HEK293T (cell line): ENCODE results near the gene ARMCX5.

Source experiments
- CTCF ChIA-PET: fragments of 350-600 bp; formaldehyde crosslinking; extraction: SDS; loops from one replicate; lab custom pipeline; 2021; ENCODE audit warnings: antibody characterized with exemption, inconsistent platforms; lab: Yijun Ruan, JAX
- POLR2A ChIA-PET: fragments of 350-600 bp; formaldehyde crosslinking; extraction: SDS; loops from one replicate; lab custom pipeline; 2020; ENCODE audit warnings: antibody characterized with exemption, inconsistent platforms; lab: Yijun Ruan, JAX
- DNase-seq: peaks from one replicate; pipeline ENCODE4 v3.0.0; 2012; ENCODE audit warnings: mixed read lengths; ENCODE audit errors: extremely low spot score
- ARNT ChIP-seq: fragments of 450-650 bp; IDR thresholded peaks from 2 replicates; pipeline ENCODE4 v1.6.1; 2017; ENCODE audit warnings: mild to moderate bottlenecking
- BHLHE40 ChIP-seq: fragments of 450-650 bp; IDR thresholded peaks from 2 replicates; pipeline ENCODE4 v1.6.1; 2016; ENCODE audit warnings: mild to moderate bottlenecking, moderate library complexity, borderline replicate concordance
- CTBP1 ChIP-seq: fragments of 450-650 bp; IDR thresholded peaks from 2 replicates; pipeline ENCODE4 v1.6.1; 2016; ENCODE audit warnings: borderline replicate concordance
- ELF4 ChIP-seq: fragments of 450-650 bp; IDR thresholded peaks from 2 replicates; pipeline ENCODE4 v1.6.1; 2017; ENCODE audit warnings: antibody characterized with exemption
- FOXA1 ChIP-seq: fragments of 450-650 bp; IDR thresholded peaks from 2 replicates; pipeline ENCODE4 v1.6.1; 2016; ENCODE audit warnings: mild to moderate bottlenecking
- FOXK2 ChIP-seq: fragments of 450-650 bp; IDR thresholded peaks from 2 replicates; pipeline ENCODE4 v1.6.1; 2016; ENCODE audit warnings: mild to moderate bottlenecking
- FOXM1 ChIP-seq: fragments of 450-650 bp; IDR thresholded peaks from 2 replicates; pipeline ENCODE4 v1.6.1; 2017; ENCODE audit warnings: mild to moderate bottlenecking, borderline replicate concordance
- HDGF ChIP-seq: fragments of 450-650 bp; IDR thresholded peaks from 2 replicates; pipeline ENCODE4 v1.6.1; 2017; ENCODE audit warnings: antibody characterized with exemption, borderline replicate concordance
- L3MBTL2 ChIP-seq: fragments of 450-650 bp; conservative IDR thresholded peaks from 2 replicates; pipeline ENCODE4 v1.6.1; 2016; ENCODE audit warnings: mild to moderate bottlenecking
- LEF1 ChIP-seq: fragments of 450-650 bp; IDR thresholded peaks from 2 replicates; pipeline ENCODE4 v1.6.1; 2017; ENCODE audit warnings: mild to moderate bottlenecking, borderline replicate concordance
- NFRKB ChIP-seq: fragments of 450-650 bp; IDR thresholded peaks from 2 replicates; pipeline ENCODE4 v1.6.1; 2016; ENCODE audit warnings: mild to moderate bottlenecking, moderate library complexity
- SP1 ChIP-seq: fragments of 450-650 bp; IDR thresholded peaks from 2 replicates; pipeline ENCODE4 v1.6.1; 2017
- SUZ12 ChIP-seq: fragments of 450-650 bp; IDR thresholded peaks from 2 replicates; pipeline ENCODE4 v1.6.1; 2016; ENCODE audit warnings: mild to moderate bottlenecking
- TARDBP ChIP-seq: fragments of 450-650 bp; IDR thresholded peaks from 2 replicates; pipeline ENCODE4 v1.6.1; 2016
- ZNF384 ChIP-seq: fragments of 450-650 bp; IDR thresholded peaks from 2 replicates; pipeline ENCODE4 v1.6.1; 2016
- TF ChIP-seq, protein P1 (sequence below): fragments of 450-650 bp; IDR thresholded peaks from 2 replicates; pipeline ENCODE4 v1.6.1; 2016

Gene ARMCX5

GRCh38 chrX:102604327-102604726 is 5.0 kb downstream of the ARMCX5 start:
- no peak for TF ChIP-seq HDGF
- TF ChIP-seq ZNF384: no peak
- no peak for TF ChIP-seq TARDBP
- TF ChIP-seq ARNT: no peak
- TF ChIP-seq NFRKB: no peak
- TF ChIP-seq, protein P1, sequence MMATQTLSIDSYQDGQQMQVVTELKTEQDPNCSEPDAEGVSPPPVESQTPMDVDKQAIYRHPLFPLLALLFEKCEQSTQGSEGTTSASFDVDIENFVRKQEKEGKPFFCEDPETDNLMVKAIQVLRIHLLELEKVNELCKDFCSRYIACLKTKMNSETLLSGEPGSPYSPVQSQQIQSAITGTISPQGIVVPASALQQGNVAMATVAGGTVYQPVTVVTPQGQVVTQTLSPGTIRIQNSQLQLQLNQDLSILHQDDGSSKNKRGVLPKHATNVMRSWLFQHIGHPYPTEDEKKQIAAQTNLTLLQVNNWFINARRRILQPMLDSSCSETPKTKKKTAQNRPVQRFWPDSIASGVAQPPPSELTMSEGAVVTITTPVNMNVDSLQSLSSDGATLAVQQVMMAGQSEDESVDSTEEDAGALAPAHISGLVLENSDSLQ: no peak
- no peak for TF ChIP-seq SP1
- TF ChIP-seq FOXK2: no peak
- no peak for TF ChIP-seq SUZ12
- TF ChIP-seq CTBP1: no peak
- no peak for TF ChIP-seq FOXA1
- TF ChIP-seq ELF4: no peak
- no peak for TF ChIP-seq FOXM1
- TF ChIP-seq LEF1: no peak
- ChIA-PET POLR2A (no interaction called here), CTCF (no interaction called here)
- no peak for DNase-seq

GRCh38 chrX:102606115-102606514 is 6.8 kb downstream of the ARMCX5 start:
- no peak for TF ChIP-seq FOXM1
- no peak for TF ChIP-seq HDGF
- TF ChIP-seq NFRKB: no peak
- TF ChIP-seq SP1: no peak
- TF ChIP-seq L3MBTL2: no peak
- TF ChIP-seq BHLHE40: no peak
- no peak for TF ChIP-seq TARDBP
- TF ChIP-seq CTBP1: no peak
- no peak for TF ChIP-seq ELF4
- TF ChIP-seq ARNT: no peak
- TF ChIP-seq, protein P1: no peak
- no peak for TF ChIP-seq ZNF384
- TF ChIP-seq LEF1: no peak
- TF ChIP-seq SUZ12: no peak
- POLR2A ChIA-PET: no interaction called here

GRCh38 chrX:102610905-102611304 is 11.6 kb downstream of the ARMCX5 start:
- no peak for DNase-seq
- no peak for TF ChIP-seq LEF1
- TF ChIP-seq L3MBTL2: no peak
- TF ChIP-seq SP1: no peak
- TF ChIP-seq ELF4: no peak
- TF ChIP-seq ARNT: no peak
- TF ChIP-seq FOXM1: no peak
- no peak for TF ChIP-seq NFRKB
- TF ChIP-seq FOXK2: no peak
- no peak for TF ChIP-seq ZNF384
- TF ChIP-seq FOXA1: no peak
- no peak for TF ChIP-seq CTBP1
- no peak for TF ChIP-seq SUZ12
- TF ChIP-seq, protein P1: no peak
- CTCF ChIA-PET: no interaction called here
- POLR2A ChIA-PET: no interaction called here

More at GRCh38 chrX:102606115-102606514, 6.8 kb downstream of the ARMCX5 start:
- CTCF ChIA-PET: no interaction called here
- no peak for DNase-seq

GRCh38 chrX:102624105-102624504 is 24.8 kb downstream of the ARMCX5 start:
- CTCF ChIA-PET: no interaction called here
- no peak for TF ChIP-seq L3MBTL2
- TF ChIP-seq ARNT: no peak
- TF ChIP-seq HDGF: no peak
- no peak for TF ChIP-seq LEF1
- no peak for TF ChIP-seq ZNF384
- no peak for TF ChIP-seq ELF4
- no peak for TF ChIP-seq CTBP1
- no peak for TF ChIP-seq BHLHE40
- TF ChIP-seq TARDBP: no peak
- no peak for TF ChIP-seq FOXK2
- TF ChIP-seq SUZ12: no peak
- TF ChIP-seq FOXM1: no peak
- TF ChIP-seq, protein P1: no peak
- no peak for TF ChIP-seq FOXA1
- no peak for TF ChIP-seq SP1
- no peak for TF ChIP-seq NFRKB
- POLR2A ChIA-PET: no interaction called here
- no peak for DNase-seq

DNA sequence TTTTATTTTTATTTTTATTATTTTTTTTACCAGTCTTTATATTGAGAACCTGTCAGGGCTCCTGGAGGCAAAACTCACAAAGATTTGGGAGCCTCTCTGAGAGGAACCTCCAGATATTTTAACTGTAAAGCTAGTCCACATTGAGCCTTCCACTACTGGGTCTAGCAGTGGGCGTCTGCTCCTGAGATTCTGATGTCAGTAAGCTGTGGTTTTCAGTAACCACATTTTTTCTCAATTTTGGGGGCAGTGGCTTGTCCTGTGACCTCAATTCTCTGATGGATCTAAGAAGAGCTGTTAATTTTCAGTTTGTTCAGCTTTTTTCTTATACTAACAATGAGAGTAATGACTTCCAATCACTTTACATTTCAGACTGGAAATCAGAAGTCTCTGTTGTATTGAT is 28.3 kb downstream of the ARMCX5 start:
- CTCF ChIA-PET: interaction anchor here (0.6 kb wide), 2 partner anchors 31 to 1381 kb away, joined by 3 read pairs; no protein-coding TSS in a partner anchor
- POLR2A ChIA-PET: no interaction called here
- DNase-seq: no peak
- TF ChIP-seq CTBP1 (no peak), FOXK2 (no peak), BHLHE40 (no peak), SP1 (no peak), ARNT (no peak), FOXM1 (no peak), HDGF (no peak)

DNA sequence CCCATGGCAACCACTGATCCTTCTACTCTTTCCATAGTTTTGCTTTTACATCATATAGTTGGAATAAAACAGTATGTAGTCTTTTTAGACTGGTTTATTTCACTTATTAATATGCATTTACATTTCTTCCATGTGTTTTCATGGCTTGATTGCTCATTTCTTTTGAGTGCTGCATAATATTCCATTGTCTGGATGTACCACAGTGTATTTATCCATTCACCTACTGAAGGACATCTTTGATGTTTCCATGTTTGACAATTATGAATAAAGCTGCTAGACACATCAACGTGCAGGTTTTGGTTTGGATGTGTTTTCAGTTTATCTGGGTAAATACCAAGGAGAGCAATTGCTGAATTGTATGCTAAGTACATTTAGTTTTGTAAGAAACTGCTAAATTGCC is 38.2 kb downstream of the ARMCX5 start:
- ChIA-PET POLR2A (no interaction called here), CTCF (no interaction called here)
- DNase-seq: no peak
- TF ChIP-seq, protein P1: no peak
- TF ChIP-seq BHLHE40 (no peak), FOXK2 (no peak), ZNF384 (no peak), FOXM1 (no peak), TARDBP (no peak), ARNT (no peak), NFRKB (no peak)
